ENCODE results near the gene NCOA7. TPM values are rescaled to one million over a fixed set of nuclear protein-coding genes. Genes with fewer than 3 reads are reported as not detected.

Gene NCOA7
- total RNA-seq, 1 experiment from 2014 or later = 37.3 TPM

GRCh38 chr6:125809570-125810170, 18.9 kb downstream of the NCOA7 start:
- no peak overlapping the region for H3K4me3 ChIP-seq (ENCODE audit: low read depth in 2 of 2, low read length in 2 of 2)
- intact Hi-C loops (cut with micrococcal nuclease; ENCODE audit: unreplicated experiment) (no loop called here), in situ Hi-C loops (cut with HindIII; ENCODE audit: low pct_unique_long_range_greater_than_20kb, low sequenced_read_pairs) (no loop called here)
- ATAC-seq (no peak), DNase-seq (ENCODE audit: low read depth, low spot score) (no peak)
- no peak overlapping the region for H3K27ac ChIP-seq (ENCODE audit: low read length)
- BruUV-seq (replicated peaks) = no TSS peak
- no peaks in the 10 kb centered on the region for H3K9me3 ChIP-seq (ENCODE audit: control insufficient read depth, insufficient read depth, low read depth, low read length)
- POLR2A ChIA-PET = no interaction called here
- no peak for TF ChIP-seq CTCF (IDR thresholded peaks at IDR 0.05)
- TF ChIP-seq SIN3A (IDR thresholded peaks at IDR 0.05; ENCODE audit: borderline replicate concordance, insufficient read depth, low read depth, low read length) = no peak
- no peak for TF ChIP-seq TCF7L2 (IDR thresholded peaks at IDR 0.05; ENCODE audit: low read depth, low read length)
- TF ChIP-seq POLR2AphosphoS5 (IDR thresholded peaks at IDR 0.05; ENCODE audit: low read depth, low read length) = no peak
- TF ChIP-seq, protein P1, sequence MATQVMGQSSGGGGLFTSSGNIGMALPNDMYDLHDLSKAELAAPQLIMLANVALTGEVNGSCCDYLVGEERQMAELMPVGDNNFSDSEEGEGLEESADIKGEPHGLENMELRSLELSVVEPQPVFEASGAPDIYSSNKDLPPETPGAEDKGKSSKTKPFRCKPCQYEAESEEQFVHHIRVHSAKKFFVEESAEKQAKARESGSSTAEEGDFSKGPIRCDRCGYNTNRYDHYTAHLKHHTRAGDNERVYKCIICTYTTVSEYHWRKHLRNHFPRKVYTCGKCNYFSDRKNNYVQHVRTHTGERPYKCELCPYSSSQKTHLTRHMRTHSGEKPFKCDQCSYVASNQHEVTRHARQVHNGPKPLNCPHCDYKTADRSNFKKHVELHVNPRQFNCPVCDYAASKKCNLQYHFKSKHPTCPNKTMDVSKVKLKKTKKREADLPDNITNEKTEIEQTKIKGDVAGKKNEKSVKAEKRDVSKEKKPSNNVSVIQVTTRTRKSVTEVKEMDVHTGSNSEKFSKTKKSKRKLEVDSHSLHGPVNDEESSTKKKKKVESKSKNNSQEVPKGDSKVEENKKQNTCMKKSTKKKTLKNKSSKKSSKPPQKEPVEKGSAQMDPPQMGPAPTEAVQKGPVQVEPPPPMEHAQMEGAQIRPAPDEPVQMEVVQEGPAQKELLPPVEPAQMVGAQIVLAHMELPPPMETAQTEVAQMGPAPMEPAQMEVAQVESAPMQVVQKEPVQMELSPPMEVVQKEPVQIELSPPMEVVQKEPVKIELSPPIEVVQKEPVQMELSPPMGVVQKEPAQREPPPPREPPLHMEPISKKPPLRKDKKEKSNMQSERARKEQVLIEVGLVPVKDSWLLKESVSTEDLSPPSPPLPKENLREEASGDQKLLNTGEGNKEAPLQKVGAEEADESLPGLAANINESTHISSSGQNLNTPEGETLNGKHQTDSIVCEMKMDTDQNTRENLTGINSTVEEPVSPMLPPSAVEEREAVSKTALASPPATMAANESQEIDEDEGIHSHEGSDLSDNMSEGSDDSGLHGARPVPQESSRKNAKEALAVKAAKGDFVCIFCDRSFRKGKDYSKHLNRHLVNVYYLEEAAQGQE (IDR thresholded peaks at IDR 0.05; ENCODE audit: insufficient read depth in 1 of 2, low read depth in 2 of 2, low read length in 1 of 2) = no peak
- H3K4me1 ChIP-seq (ENCODE audit: control insufficient read depth, insufficient read depth, low read length) = peaks cover 4% of the 10 kb centered on the region
- CTCF ChIA-PET = no interaction called here
- H3K36me3 ChIP-seq (ENCODE audit: control insufficient read depth, insufficient read depth, low read length) = no peaks in the 10 kb centered on the region
- H3K27me3 ChIP-seq (ENCODE audit: control insufficient read depth, insufficient read depth, low read length) = no peaks in the 10 kb centered on the region

GRCh38 chr6:125810445-125810844, 19.7 kb downstream of the NCOA7 start:
- TF ChIP-seq TCF7L2 (IDR thresholded peaks at IDR 0.05; ENCODE audit: low read depth, low read length) = no peak
- TF ChIP-seq SIN3A (IDR thresholded peaks at IDR 0.05; ENCODE audit: borderline replicate concordance, insufficient read depth, low read depth, low read length) = no peak
- TF ChIP-seq CTCF (IDR thresholded peaks at IDR 0.05) = no peak
- TF ChIP-seq, protein P1 (IDR thresholded peaks at IDR 0.05; ENCODE audit: insufficient read depth in 1 of 2, low read depth in 2 of 2, low read length in 1 of 2) = no peak
- DNase-seq (ENCODE audit: low read depth, low spot score) (no peak), ATAC-seq (no peak)
- CTCF ChIA-PET = no interaction called here
- Histone ChIP-seq H3K36me3 (ENCODE audit: control insufficient read depth, insufficient read depth, low read length) (no peaks in the 10 kb centered on the region), H3K27ac (ENCODE audit: low read length) (no peak overlapping the region), H3K4me1 (ENCODE audit: control insufficient read depth, insufficient read depth, low read length) (peaks cover 9% of the 10 kb centered on the region), H3K27me3 (ENCODE audit: control insufficient read depth, insufficient read depth, low read length) (no peaks in the 10 kb centered on the region), H3K4me3 (ENCODE audit: low read depth in 2 of 2, low read length in 2 of 2) (no peak overlapping the region), H3K9me3 (ENCODE audit: control insufficient read depth, insufficient read depth, low read depth, low read length) (no peaks in the 10 kb centered on the region)
- POLR2A ChIA-PET = no interaction called here
- intact Hi-C loops (cut with micrococcal nuclease; ENCODE audit: unreplicated experiment) = no loop called here
- no TSS peak for BruUV-seq (replicated peaks)
- in situ Hi-C loops (cut with HindIII; ENCODE audit: low pct_unique_long_range_greater_than_20kb, low sequenced_read_pairs) = no loop called here

Data from Panc1 (cell line).